ENCODE data around the gene BMP7. TPM values are rescaled to one million over a fixed set of nuclear protein-coding genes. Genes with fewer than 3 reads are reported as not detected.

Gene BMP7
- total RNA-seq, 1 donor from 2014 or later = not detected

DNA sequence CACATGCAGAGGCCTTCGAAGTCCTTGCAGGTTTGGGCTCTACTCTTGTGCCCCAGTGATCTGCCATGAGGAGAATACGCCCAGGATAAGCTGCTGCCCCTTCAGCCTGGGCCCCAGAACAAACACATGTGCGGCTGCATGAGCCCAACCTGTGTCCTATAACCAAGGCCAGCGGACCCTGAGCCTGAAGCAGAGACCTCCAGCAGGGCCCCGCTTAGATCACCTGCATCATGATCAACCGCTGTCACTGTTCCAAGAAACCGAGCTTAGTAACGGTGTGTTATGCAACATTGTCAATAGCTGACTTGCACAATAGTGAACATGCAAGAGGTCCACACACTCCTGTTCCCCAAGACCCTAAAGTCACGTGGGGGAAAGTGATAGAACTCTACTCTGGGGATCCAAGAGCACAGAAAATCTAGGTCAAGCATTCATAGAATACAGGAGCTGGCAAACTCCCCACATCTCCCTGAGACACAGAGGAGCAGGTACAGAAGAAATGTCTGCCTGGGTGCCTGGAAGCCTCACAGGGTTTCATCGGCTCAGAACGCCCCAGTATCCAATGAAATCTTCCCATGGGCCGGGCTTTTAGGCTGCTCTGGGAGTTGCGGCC, 136.2 kb downstream of the BMP7 start:
- intact Hi-C loops (cut with micrococcal nuclease) = no loop called here

GRCh38 chr20:57129303-57129702, 137.1 kb downstream of the BMP7 start:
- intact Hi-C loops (cut with micrococcal nuclease) = no loop called here

GRCh38 chr20:57128044-57128757, 138.2 kb downstream of the BMP7 start:
- intact Hi-C loops (cut with micrococcal nuclease) = no loop called here

- intact Hi-C loops (cut with micrococcal nuclease) = no loop called here
These were observed 139.9 kb downstream of the BMP7 start for GRCh38 chr20:57126481-57127092.

GRCh38 chr20:57124800-57125517, 141.5 kb downstream of the BMP7 start:
- intact Hi-C loops (cut with micrococcal nuclease) = no loop called here

DNA sequence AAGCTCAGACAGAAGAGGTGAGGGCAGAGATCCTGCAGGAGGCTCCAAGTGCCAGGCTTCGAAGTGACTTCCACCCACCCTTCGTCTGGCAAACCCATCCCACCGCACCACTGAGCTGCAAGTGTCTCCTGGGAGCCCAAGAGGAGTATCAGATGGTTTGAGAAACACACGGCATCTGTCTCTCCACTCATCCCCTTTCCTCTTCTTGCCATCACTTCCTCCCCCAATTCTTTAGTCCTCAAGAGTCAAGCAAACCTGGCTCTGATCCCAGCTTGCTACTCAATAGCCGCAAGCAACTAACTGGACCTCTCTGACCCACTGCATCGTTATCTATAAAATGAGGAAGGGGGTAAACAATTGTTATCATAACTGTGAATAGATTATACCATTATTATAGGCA, 142.1 kb downstream of the BMP7 start:
- intact Hi-C loops (cut with micrococcal nuclease) = no loop called here

DNA sequence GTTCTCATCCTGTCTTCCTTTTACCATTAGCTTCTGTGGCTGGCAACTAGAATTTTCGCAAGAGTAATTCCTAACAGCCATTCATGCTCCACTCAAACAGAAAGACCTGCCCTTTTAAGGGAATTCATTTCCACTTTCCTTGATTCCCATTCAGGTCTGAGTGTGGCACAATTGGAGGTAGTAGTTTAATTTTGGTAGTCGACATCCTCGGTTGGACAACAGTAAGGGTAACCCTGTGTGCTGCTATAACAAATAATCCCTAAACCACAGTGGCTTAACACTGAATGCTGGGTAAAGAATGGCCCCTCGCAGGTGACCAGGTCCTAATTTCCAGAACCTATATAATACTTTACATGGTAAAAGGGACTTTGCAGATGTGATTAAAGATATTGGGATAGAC, 142.9 kb downstream of the BMP7 start:
- intact Hi-C loops (cut with micrococcal nuclease) = no loop called here

DNA sequence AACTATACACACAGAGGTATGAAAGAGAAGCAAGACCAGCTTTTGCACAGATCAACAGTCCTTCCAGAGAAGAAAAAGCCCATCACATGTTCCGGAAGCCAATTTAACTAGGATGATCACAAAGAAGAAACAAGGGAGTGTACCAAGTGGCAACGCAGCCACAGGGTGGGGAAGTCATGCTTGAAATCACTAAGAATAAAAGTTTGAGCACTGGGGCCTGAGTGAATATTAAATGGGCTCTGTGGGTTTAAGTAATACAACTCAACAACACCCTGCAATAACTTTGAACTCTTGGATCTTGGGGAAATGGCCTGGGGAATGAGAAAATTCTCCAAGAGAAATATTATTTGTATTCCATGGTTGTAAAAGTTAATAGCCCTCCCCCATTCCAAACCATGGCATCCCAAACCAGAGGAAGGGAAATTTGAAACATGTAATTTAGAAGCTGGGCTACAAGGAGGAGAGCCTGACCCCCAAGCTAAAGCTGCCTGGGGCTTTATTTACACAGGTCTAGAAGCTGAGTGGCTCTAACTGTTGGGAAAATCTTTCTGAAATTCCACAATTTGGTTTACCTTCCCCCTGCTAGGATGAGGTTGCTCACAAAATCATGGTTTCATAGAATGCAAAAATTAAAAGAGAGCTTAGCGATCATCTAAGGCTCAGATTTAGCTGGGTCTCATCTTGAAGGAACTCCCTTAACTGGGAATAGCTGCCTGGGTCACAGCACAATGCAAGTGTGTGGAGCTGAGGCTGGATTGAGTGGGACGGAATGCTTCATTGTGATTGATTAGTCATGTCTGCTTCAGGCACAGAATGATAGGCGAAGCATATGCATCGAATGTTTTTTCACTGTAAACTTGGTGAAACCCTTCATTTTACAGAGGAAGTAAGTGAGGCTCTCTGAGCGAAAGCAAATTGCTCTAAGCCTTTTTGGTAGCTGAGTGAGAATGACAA, 143.6 kb downstream of the BMP7 start:
- intact Hi-C loops (cut with micrococcal nuclease) = no loop called here

- intact Hi-C loops (cut with micrococcal nuclease) = no loop called here
These were observed 147.5 kb downstream of the BMP7 start for GRCh38 chr20:57118964-57119363.

Other genes starting within 250 kb of the BMP7 start
- gene SPO11, start 63.2 kb upstream of the BMP7 start, total RNA-seq = not detected in 2 replicates
- gene RAE1, start 84.6 kb upstream of the BMP7 start, total RNA-seq = 37.2 and 40.2 TPM in 2 replicates
- gene RBM38, start 124.8 kb upstream of the BMP7 start, total RNA-seq = 56.3 and 58.7 TPM in 2 replicates